ENCODE data around the gene ZNF367.

GRCh38 chr9:96345551-96345950, 72.6 kb downstream of the ZNF367 start:
- TF ChIP-seq TAF1 (conservative IDR thresholded peaks at IDR 0.05) (no peak), REST (IDR thresholded peaks at IDR 0.05) (no peak), GABPA (IDR thresholded peaks at IDR 0.05 in 1 of 2, conservative IDR thresholded peaks at IDR 0.05 in 1 of 2) (no peak), ATF3 (IDR thresholded peaks at IDR 0.05) (no peak), RXRA (IDR thresholded peaks at IDR 0.05) (no peak), YY1 (IDR thresholded peaks at IDR 0.05) (no peak), FOXA1 (IDR thresholded peaks at IDR 0.05) (no peak), RAD21 (IDR thresholded peaks at IDR 0.05) (no peak), JUND (IDR thresholded peaks at IDR 0.05) (no peak), ZBTB33 (IDR thresholded peaks at IDR 0.05) (no peak), EGR1 (IDR thresholded peaks at IDR 0.05; ENCODE audit: low read depth in 2 of 2) (no peak), SP1 (IDR thresholded peaks at IDR 0.05) (no peak)
- TF ChIP-seq, protein P1, sequence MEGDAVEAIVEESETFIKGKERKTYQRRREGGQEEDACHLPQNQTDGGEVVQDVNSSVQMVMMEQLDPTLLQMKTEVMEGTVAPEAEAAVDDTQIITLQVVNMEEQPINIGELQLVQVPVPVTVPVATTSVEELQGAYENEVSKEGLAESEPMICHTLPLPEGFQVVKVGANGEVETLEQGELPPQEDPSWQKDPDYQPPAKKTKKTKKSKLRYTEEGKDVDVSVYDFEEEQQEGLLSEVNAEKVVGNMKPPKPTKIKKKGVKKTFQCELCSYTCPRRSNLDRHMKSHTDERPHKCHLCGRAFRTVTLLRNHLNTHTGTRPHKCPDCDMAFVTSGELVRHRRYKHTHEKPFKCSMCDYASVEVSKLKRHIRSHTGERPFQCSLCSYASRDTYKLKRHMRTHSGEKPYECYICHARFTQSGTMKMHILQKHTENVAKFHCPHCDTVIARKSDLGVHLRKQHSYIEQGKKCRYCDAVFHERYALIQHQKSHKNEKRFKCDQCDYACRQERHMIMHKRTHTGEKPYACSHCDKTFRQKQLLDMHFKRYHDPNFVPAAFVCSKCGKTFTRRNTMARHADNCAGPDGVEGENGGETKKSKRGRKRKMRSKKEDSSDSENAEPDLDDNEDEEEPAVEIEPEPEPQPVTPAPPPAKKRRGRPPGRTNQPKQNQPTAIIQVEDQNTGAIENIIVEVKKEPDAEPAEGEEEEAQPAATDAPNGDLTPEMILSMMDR (IDR thresholded peaks at IDR 0.05; ENCODE audit: low read depth, low read length, missing input control) = no peak
- TF ChIP-seq, protein P2, sequence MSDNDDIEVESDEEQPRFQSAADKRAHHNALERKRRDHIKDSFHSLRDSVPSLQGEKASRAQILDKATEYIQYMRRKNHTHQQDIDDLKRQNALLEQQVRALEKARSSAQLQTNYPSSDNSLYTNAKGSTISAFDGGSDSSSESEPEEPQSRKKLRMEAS (IDR thresholded peaks at IDR 0.05) = no peak
